K562 (cell line): Measurements from ENCODE around the gene KASH5. TPM values are rescaled to one million over a fixed set of nuclear protein-coding genes. Genes with fewer than 3 reads are reported as not detected.

Source experiments
- ATAC-seq: fragments of 200-7000 bp; cut with Tn5 transposase; 3 replicates; pipeline ENCODE4 v1.9.1; 2020; ENCODE audit warnings: moderate library complexity
- BruUV-seq: library from RNA; stranded (reverse); fragments of 400-500 nt; replicated peaks from 2 replicates; lab custom pipeline; 2021; lab: Mats Ljungman, UMichigan
- CTCF ChIA-PET: fragments of 300-600 bp; formaldehyde crosslinking; extraction: SDS; loops from one replicate; lab custom pipeline; 2021; ENCODE audit warnings: low intra/inter-chr PET ratio; lab: Yijun Ruan, JAX
- POLR2A ChIA-PET: fragments of 300-600, 350-650 bp; sonication (Branson Sonifier 250); formaldehyde crosslinking; extraction: SDS; loops from one replicate; lab custom pipeline; 2021; ENCODE audit warnings: antibody characterized with exemption, inconsistent platforms; lab: Yijun Ruan, JAX
- DNase-seq, 4 experiments: peaks; one replicate each; pipeline versions ENCODE4 v3.0.0 to v3.0.0-alpha.2; 2011 to 2018; ENCODE audit warnings: low spot score in 3 of 4, mixed read lengths in 3 of 4; ENCODE audit errors: extremely low read depth in 1 of 4
- FAIRE-seq: peaks from 2 replicates; lab custom pipeline; 2011; peaks lifted over from hg19 to GRCh38; lab: Jason Lieb, UNC
- H2AFZ ChIP-seq: 2 replicates; pipeline ENCODE4 v1.6.0; 2011; ENCODE audit warnings: low read depth, low read length, control low read depth, inconsistent platforms
- H3K27ac ChIP-seq: fragments of 200-600 bp; 3 replicates; pipeline ENCODE4 v1.8.0; 2011; ENCODE audit warnings: low read depth, mild to moderate bottlenecking, control low read depth, inconsistent platforms, low read length, moderate library complexity, mixed read lengths; ENCODE audit errors: extremely low read depth
- H3K27me3 ChIP-seq, 2 experiments: fragments of 300-600 bp in 1 of 2; 2 replicates in 1 of 2; 3 replicates in 1 of 2; pipeline versions ENCODE4 v1.6.0 to v1.8.0; 2011; ENCODE audit warnings: inconsistent platforms in 2 of 2, low read length in 2 of 2, mild to moderate bottlenecking in 1 of 2, mixed read lengths in 1 of 2, moderate library complexity in 1 of 2; ENCODE audit not compliant: control insufficient read depth in 2 of 2, insufficient read depth in 2 of 2
- H3K36me3 ChIP-seq: fragments of 300-600 bp; 3 replicates; pipeline ENCODE4 v1.8.0; 2011; ENCODE audit warnings: mild to moderate bottlenecking, low read length, inconsistent platforms; ENCODE audit not compliant: control insufficient read depth, insufficient read depth
- H3K4me1 ChIP-seq, 2 experiments: fragments of 200-600 bp in 1 of 2; replicated peaks in 1 of 2; 2 replicates in 1 of 2; 3 replicates in 1 of 2; pipeline versions ENCODE4 v1.5.1 to v1.8.0; 2011; ENCODE audit warnings: inconsistent platforms in 2 of 2, low read length in 2 of 2, mild to moderate bottlenecking in 1 of 2, mixed read lengths in 1 of 2, moderate library complexity in 1 of 2; ENCODE audit not compliant: control insufficient read depth in 2 of 2, insufficient read depth in 2 of 2
- H3K4me2 ChIP-seq: 2 replicates; pipeline ENCODE4 v1.6.1; 2011; ENCODE audit warnings: low read length, control low read depth, inconsistent platforms, mixed read lengths; ENCODE audit not compliant: insufficient read depth
- H3K4me3 ChIP-seq: fragments of 200-600 bp; sonication (generic), shearing (Covaris generic); 2 replicates; pipeline ENCODE4 v1.5.1; 2016; ENCODE audit warnings: control low read depth, inconsistent platforms
- H3K79me2 ChIP-seq: fragments of 200-600 bp; 3 replicates; pipeline ENCODE4 v1.8.0; 2011; ENCODE audit warnings: low read length, inconsistent platforms; ENCODE audit not compliant: control insufficient read depth, insufficient read depth
- H3K9ac ChIP-seq, 2 experiments: 2 replicates each; pipeline versions ENCODE4 v1.6.0 to v1.6.1; 2011; ENCODE audit warnings: low read depth in 2 of 2, low read length in 2 of 2, control low read depth in 1 of 2, inconsistent platforms in 1 of 2, mild to moderate bottlenecking in 1 of 2, mixed read lengths in 1 of 2; ENCODE audit not compliant: insufficient read depth in 1 of 2
- H3K9me1 ChIP-seq: one replicate; pipeline ENCODE4 v1.6.0; 2011; ENCODE audit warnings: inconsistent platforms, mild to moderate bottlenecking, low read length, moderate library complexity; ENCODE audit not compliant: control insufficient read depth, insufficient read depth
- H3K9me3 ChIP-seq: replicated peaks from 2 replicates; pipeline ENCODE4 v1.5.1; 2011; ENCODE audit warnings: low read depth, low read length, inconsistent platforms; ENCODE audit not compliant: control insufficient read depth, insufficient read depth
- H4K20me1 ChIP-seq: replicated peaks from 2 replicates; pipeline ENCODE4 v1.6.1; 2011; ENCODE audit warnings: low read length, inconsistent platforms, mixed read lengths; ENCODE audit not compliant: control insufficient read depth, insufficient read depth
- E2F6 ChIP-seq, 2 experiments: IDR thresholded peaks; 2 replicates each; pipeline ENCODE4 v1.6.1; 2011; ENCODE audit warnings: borderline replicate concordance in 1 of 2, control low read depth in 1 of 2, low read depth in 1 of 2, low read length in 1 of 2, mild to moderate bottlenecking in 1 of 2, mixed read lengths in 1 of 2, moderate library complexity in 1 of 2; ENCODE audit not compliant: insufficient read depth in 1 of 2, insufficient read length in 1 of 2, poor library complexity in 1 of 2, severe bottlenecking in 1 of 2; ENCODE audit errors: extremely low read depth in 1 of 2
- JUND ChIP-seq, 2 experiments: IDR thresholded peaks; 2 replicates in 1 of 2; 3 replicates in 1 of 2; pipeline ENCODE4 v1.6.1; 2011; ENCODE audit warnings: borderline replicate concordance in 2 of 2, low read depth in 2 of 2, low read length in 2 of 2, improper control_type of control experiment in 1 of 2, missing biosample characterization in 1 of 2, missing genetic modification characterization in 1 of 2, missing genetic modification reagents in 1 of 2
- KHSRP ChIP-seq: fragments of 450-650 bp; IDR thresholded peaks from 2 replicates; pipeline ENCODE4 v1.6.1; 2017
- SRSF7 ChIP-seq: fragments of 200-400 bp; formaldehyde crosslinking; optimal IDR thresholded peaks from 2 replicates; pipeline ENCODE3; 2017; ENCODE audit warnings: mild to moderate bottlenecking, low read depth, low read length
- WGBS: fragments of 100-300 bp; shearing (Covaris generic); methylation state at CpG from one replicate; pipeline ENCODE4 v1.1.6; 2016; ENCODE audit warnings: low coverage, mixed read lengths; ENCODE audit not compliant: insufficient coverage; ENCODE audit errors: missing lambda C conversion rate; 5-methylcytosine and 5-hydroxymethylcytosine counted together
- in situ Hi-C: fragments of 300-500 bp; cut with MboI; formaldehyde crosslinking; loops from 4 replicates; pipeline ENCODE4 v1.15.0; 2018; ENCODE audit warnings: inconsistent platforms, mixed read lengths
- intact Hi-C: fragments of 100-400 bp; cut with micrococcal nuclease; formaldehyde crosslinking; loops from 2 replicates; pipeline ENCODE4 v1.14.2; 2022
- polyA plus RNA-seq, 8 experiments: library from polyadenylated mRNA; depleted of rRNA in 4 of 8; stranded (reverse) in 5 of 8; unstranded in 3 of 8; fragments of >200 nt; fragmentation: Nextera tagmentation in 2 of 8; fragmentation: Illumina TruSeq in 1 of 8; extraction: Ambion mirVana in 2 of 8; extraction: Trizol in 1 of 8; gene quantifications; 2 replicates each; pipeline versions ENCODE4 v1.2.1 to v1.2.3, GENCODE V29; 2011 to 2014; ENCODE audit warnings: inconsistent platforms in 1 of 8, missing spikeins in 1 of 8
- total RNA-seq, 7 experiments: library from RNA; depleted of rRNA in 6 of 7; stranded (reverse); fragments of >200 nt in 6 of 7; fragmentation: Illumina TruSeq in 2 of 7; extraction: Trizol in 2 of 7; gene quantifications; 2 replicates each; pipeline versions ENCODE4 v1.2.1 to v1.2.3, GENCODE V29; 2011 to 2021; ENCODE audit warnings: low replicate concordance in 1 of 7

Gene KASH5
- total and polyA plus RNA-seq, 9 of the 15 experiments (the other 6 are each of a cell fraction or from before 2014, with no cell fraction given), result 0.07 to 0.84 (median 0.34) TPM; not detected in 1

GRCh38 chr19:49437231-49437630 lies 49.2 kb downstream of the KASH5 start:
- Histone ChIP-seq H3K79me2 (no peaks in the 10 kb centered on the region), H3K4me2 (no peak overlapping the region), H3K9me1 (no peaks in the 10 kb centered on the region)
- intact Hi-C loops, result no loop called here
- TF ChIP-seq E2F6 (IDR thresholded peaks at IDR 0.05; ENCODE audit: borderline replicate concordance in 1 of 2, extremely low read depth in 1 of 2, insufficient read depth in 1 of 2, insufficient read length in 1 of 2, low read depth in 1 of 2, low read length in 1 of 2, poor library complexity in 1 of 2, severe bottlenecking in 1 of 2) (peak in 1 of 2 experiments; percentile 5), SRSF7 (no peak)
- TF ChIP-seq, all 486 proteins: peak for 1
- no peak overlapping the region for H2AFZ ChIP-seq
- DNase-seq (no peak), ATAC-seq (no peak), FAIRE-seq (no peak)
- WGBS, result 14% methylated on average over 8 of the region's 8 CpGs
- no peaks in the 10 kb centered on the region for H3K36me3 ChIP-seq
- H3K27me3 ChIP-seq, result peaks cover 7 to 19% of the 10 kb centered on the region in 2 experiments; a peak in 4 of 5 replicates
- H3K9me3 ChIP-seq, result no peaks in the 10 kb centered on the region
- H3K27ac ChIP-seq, result no peak overlapping the region
- in situ Hi-C loops, result loop anchor here (5.0 kb wide), 1 partner anchor 45 kb away; no protein-coding TSS in a partner anchor
- no peak overlapping the region for H3K4me3 ChIP-seq
- peaks cover 36 to 57% of the 10 kb centered on the region in 2 experiments for H3K4me1 ChIP-seq
- ChIA-PET POLR2A (interaction anchor here (1.1 kb wide), 1 partner anchor 17 kb away, joined by 3 read pairs; no protein-coding TSS in a partner anchor), CTCF (interaction anchor here (0.5 kb wide), 1 partner anchor 648 kb away, joined by 4 read pairs; no protein-coding TSS in a partner anchor)
- peak overlapping the region in 1 of 2 experiments; percentile 50; a peak in 1 of 4 replicates for H3K9ac ChIP-seq
- no TSS peak for BruUV-seq
- H4K20me1 ChIP-seq, result no peaks in the 10 kb centered on the region

GRCh38 chr19:49438261-49438660 lies 50.2 kb downstream of the KASH5 start:
- ATAC-seq (no peak), DNase-seq (no peak), FAIRE-seq (no peak)
- Histone ChIP-seq H2AFZ (no peak overlapping the region), H3K9ac (no peak overlapping the region), H3K79me2 (no peaks in the 10 kb centered on the region), H3K4me1 (peaks cover 37 to 58% of the 10 kb centered on the region in 2 experiments), H3K4me3 (no peak overlapping the region), H4K20me1 (no peaks in the 10 kb centered on the region), H3K27me3 (peaks cover 7 to 19% of the 10 kb centered on the region in 2 experiments; a peak in 4 of 5 replicates), H3K9me1 (no peaks in the 10 kb centered on the region), H3K36me3 (no peaks in the 10 kb centered on the region), H3K27ac (no peak overlapping the region), H3K4me2 (no peak overlapping the region), H3K9me3 (no peaks in the 10 kb centered on the region)
- intact Hi-C loops (no loop called here), in situ Hi-C loops (loop anchor here (5.0 kb wide), 1 partner anchor 46 kb away; no protein-coding TSS in a partner anchor)
- POLR2A ChIA-PET, result no interaction called here
- 3% methylated on average over 5 of the region's 6 CpGs for WGBS
- TF ChIP-seq JUND (IDR thresholded peaks at IDR 0.05; ENCODE audit: borderline replicate concordance, low read depth, low read length), result peak; percentile 15; the same call in 1 of the 2 replicates
- no peak for TF ChIP-seq JUND (tag; IDR thresholded peaks at IDR 0.05; ENCODE audit: borderline replicate concordance, low read depth, low read length)
- TF ChIP-seq KHSRP, result no peak
- BruUV-seq, result no TSS peak
- CTCF ChIA-PET, result no interaction called here
